Gastrocnemius medialis (tissue), 4 donors: ENCODE measurements around the gene SPTBN2. TPM values are rescaled to one million over a fixed set of nuclear protein-coding genes. Genes with fewer than 3 reads are reported as not detected.
"Not testable (repeated sequence)": the region's sequence is repeated elsewhere in the genome, so short reads cannot be mapped to it uniquely, and the experiment has no call there.

Source experiments
- ATAC-seq, 2 donors: fragments of 150-250 bp; one replicate each; pipeline ENCODE4 v1.9.1; 2016
- DNase-seq, 2 donors: peaks; one replicate each; pipeline ENCODE4 v3.0.0-alpha.2; 2019
- H3K27ac ChIP-seq, 4 donors: fragments of 200-600 bp; sonication (generic); 1 replicate in 1 of 4; 2 replicates in 3 of 4; pipeline ENCODE4 v1.5.1; 2016 to 2018; ENCODE audit warnings: mild to moderate bottlenecking in 2 of 4, moderate library complexity in 1 of 4
- H3K27me3 ChIP-seq, 3 donors: fragments of 200-600 bp; sonication (generic) in 2 of 3; 1 replicate in 1 of 3; 2 replicates in 2 of 3; pipeline versions ENCODE4 v1.5.1 to v1.6.0; 2016 to 2019; ENCODE audit warnings: mild to moderate bottlenecking in 1 of 3, moderate library complexity in 1 of 3
- H3K36me3 ChIP-seq, 2 donors: fragments of 200-600 bp; sonication (generic) in 1 of 2; one replicate each; pipeline ENCODE4 v1.5.1; 2017 to 2018
- H3K4me1 ChIP-seq, 2 donors: fragments of 200-600 bp; sonication (generic) in 1 of 2; one replicate each; pipeline ENCODE4 v1.5.1; 2016 to 2017; ENCODE audit warnings: mild to moderate bottlenecking in 2 of 2
- H3K4me3 ChIP-seq, 4 donors: fragments of 200-600 bp; sonication (generic) in 3 of 4; 1 replicate in 1 of 4; 2 replicates in 3 of 4; pipeline ENCODE4 v1.5.1; 2016 to 2019; ENCODE audit warnings: mild to moderate bottlenecking in 2 of 4
- H3K9me3 ChIP-seq, 3 donors: fragments of 200-600 bp; sonication (generic) in 2 of 3; 1 replicate in 1 of 3; 2 replicates in 2 of 3; pipeline ENCODE4 v1.5.1; 2016 to 2019
- POLR2A ChIP-seq, 2 donors: fragments of 450-650 bp; IDR thresholded peaks; one replicate each; pipeline ENCODE4 v1.6.1; 2017; ENCODE audit warnings: antibody characterized with exemption in 2 of 2, mild to moderate bottlenecking in 2 of 2, moderate library complexity in 2 of 2
- in situ Hi-C, 4 donors: fragments of 200-750 bp; cut with MboI; loops; one replicate each; pipeline versions ENCODE4 v1.15.0 to v1.8.0; 2017; ENCODE audit warnings: low sequenced_read_pairs in 4 of 4
- intact Hi-C: fragments of 100-400 bp; cut with DNase I; formaldehyde crosslinking; loops from one replicate; pipeline ENCODE4 v1.15.1; 2023; ENCODE audit warnings: low total_unique reads
- total RNA-seq, 4 donors: library from RNA; depleted of rRNA; stranded (reverse); fragments of >200 nt; gene quantifications; one replicate each; pipeline versions ENCODE4 v1.1.0 to v1.2.3, GENCODE V29; 2016
- TF ChIP-seq, protein P1 (sequence below), 5 experiments: fragments of 450-650 bp in 3 of 5; fragments of 200-600 bp in 2 of 5; sonication (generic) in 2 of 5; IDR thresholded peaks in 4 of 5; conservative IDR thresholded peaks in 1 of 5; 1 replicate in 4 of 5; 2 replicates in 1 of 5; pipeline ENCODE4 v1.5.1; 2016 to 2019; ENCODE audit warnings: antibody characterized with exemption in 5 of 5, mild to moderate bottlenecking in 3 of 5, moderate library complexity in 3 of 5

SPTBN2 gene
- total RNA-seq, 4 donors from 2014 or later, result 0.40 to 1.5 (median 1.0) TPM

DNA sequence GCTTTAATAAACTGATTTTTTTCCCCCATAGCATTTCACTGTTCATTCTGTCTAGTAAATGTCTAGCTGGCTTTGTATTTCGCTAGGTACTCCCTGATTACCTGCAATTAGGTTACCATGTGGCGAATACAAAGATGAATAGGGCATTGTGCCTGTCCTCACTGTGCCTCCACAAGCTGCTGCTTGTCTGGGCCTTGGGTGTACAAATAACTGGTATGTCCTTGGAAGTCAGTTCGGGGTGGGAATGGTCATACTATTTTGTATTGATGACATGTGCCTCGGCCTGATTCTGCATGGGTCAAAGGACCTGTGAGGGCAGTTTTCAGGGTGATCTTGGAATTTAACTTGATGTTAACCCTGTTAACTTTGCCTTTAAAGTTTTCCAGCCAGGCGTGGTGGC is 79.1 kb downstream of the SPTBN2 start:
- no peaks in the 10 kb centered on the region for H3K27me3 ChIP-seq
- H3K4me3 ChIP-seq, result no peak overlapping the region
- H3K36me3 ChIP-seq, result peaks cover 0 to 36% of the 10 kb centered on the region in 2 donors
- TF ChIP-seq, protein P1, sequence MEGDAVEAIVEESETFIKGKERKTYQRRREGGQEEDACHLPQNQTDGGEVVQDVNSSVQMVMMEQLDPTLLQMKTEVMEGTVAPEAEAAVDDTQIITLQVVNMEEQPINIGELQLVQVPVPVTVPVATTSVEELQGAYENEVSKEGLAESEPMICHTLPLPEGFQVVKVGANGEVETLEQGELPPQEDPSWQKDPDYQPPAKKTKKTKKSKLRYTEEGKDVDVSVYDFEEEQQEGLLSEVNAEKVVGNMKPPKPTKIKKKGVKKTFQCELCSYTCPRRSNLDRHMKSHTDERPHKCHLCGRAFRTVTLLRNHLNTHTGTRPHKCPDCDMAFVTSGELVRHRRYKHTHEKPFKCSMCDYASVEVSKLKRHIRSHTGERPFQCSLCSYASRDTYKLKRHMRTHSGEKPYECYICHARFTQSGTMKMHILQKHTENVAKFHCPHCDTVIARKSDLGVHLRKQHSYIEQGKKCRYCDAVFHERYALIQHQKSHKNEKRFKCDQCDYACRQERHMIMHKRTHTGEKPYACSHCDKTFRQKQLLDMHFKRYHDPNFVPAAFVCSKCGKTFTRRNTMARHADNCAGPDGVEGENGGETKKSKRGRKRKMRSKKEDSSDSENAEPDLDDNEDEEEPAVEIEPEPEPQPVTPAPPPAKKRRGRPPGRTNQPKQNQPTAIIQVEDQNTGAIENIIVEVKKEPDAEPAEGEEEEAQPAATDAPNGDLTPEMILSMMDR (IDR thresholded peaks at IDR 0.05 in 4 of 5, conservative IDR thresholded peaks at IDR 0.05 in 1 of 5), result no peak
- no peak for TF ChIP-seq POLR2A (IDR thresholded peaks at IDR 0.05)
- H3K27ac ChIP-seq, result no peak overlapping the region
- peaks cover 16 to 21% of the 10 kb centered on the region in 2 donors for H3K4me1 ChIP-seq
- DNase-seq (no peak), ATAC-seq (no peak)
- no peaks in the 10 kb centered on the region for H3K9me3 ChIP-seq
- intact Hi-C loops (no loop called here), in situ Hi-C loops (no loop called here)

DNA sequence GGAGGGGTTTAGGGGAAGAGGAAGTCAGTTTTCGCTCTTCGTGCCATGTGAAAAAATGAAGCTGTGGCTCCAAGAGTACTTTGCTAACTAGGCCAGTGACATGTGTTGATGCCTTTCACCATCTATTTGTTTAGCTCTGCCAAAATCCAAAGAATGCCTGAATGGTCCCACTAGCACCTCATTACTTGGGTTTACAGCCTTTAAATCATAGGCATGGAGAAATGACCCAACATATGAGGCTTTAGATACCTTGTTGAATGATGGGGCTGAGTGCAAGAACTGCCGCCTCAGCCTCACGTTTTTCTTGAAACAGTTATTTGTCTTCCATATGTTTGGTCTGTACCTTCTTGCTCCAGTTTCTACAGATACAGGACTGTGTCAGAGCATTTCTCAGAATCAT is 82.2 kb downstream of the SPTBN2 start:
- H3K4me1 ChIP-seq, result peaks cover 47 to 51% of the 10 kb centered on the region in 2 donors
- peaks cover 0 to 52% of the 10 kb centered on the region in 2 donors for H3K36me3 ChIP-seq
- ATAC-seq (no peak), DNase-seq (no peak)
- H3K27me3 ChIP-seq, result no peaks in the 10 kb centered on the region
- no peak for TF ChIP-seq POLR2A (IDR thresholded peaks at IDR 0.05)
- TF ChIP-seq, protein P1 (IDR thresholded peaks at IDR 0.05 in 4 of 5, conservative IDR thresholded peaks at IDR 0.05 in 1 of 5), result no peak
- no peaks in the 10 kb centered on the region for H3K9me3 ChIP-seq
- H3K4me3 ChIP-seq, result no peak overlapping the region
- peak overlapping the region in 1 of 4 donors; percentile 19 for H3K27ac ChIP-seq
- in situ Hi-C loops (no loop called here), intact Hi-C loops (no loop called here)

DNA sequence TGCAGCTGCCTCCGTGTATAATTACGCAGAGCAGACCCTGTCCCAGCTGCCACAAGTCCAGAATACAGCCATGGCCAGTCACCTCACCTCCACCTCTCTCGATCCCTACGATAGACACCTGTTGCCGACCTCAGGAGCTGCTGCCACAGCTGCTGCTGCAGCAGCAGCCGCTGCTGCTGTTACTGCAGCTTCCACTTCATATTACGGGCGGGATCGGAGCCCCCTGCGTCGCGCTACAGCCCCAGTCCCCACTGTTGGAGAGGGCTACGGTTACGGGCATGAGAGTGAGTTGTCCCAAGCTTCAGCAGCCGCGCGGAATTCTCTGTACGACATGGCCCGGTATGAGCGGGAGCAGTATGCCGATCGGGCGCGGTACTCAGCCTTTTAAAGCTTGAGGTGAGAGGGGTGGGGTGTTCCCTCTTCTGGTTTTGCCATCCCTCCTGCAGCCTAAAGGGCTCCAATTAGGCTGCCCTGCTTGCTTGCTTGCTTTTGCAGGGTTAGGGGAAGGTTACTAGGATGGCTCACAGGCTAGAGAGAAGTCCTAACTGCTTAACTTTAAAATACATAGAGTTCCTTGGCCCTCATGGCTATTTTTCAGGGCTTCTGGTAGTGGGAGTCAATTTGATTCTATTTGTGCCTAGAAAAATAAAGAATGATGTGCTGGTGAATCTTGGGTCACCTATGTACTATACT is 85.1 kb downstream of the SPTBN2 start:
- H3K9me3 ChIP-seq, result no peaks in the 10 kb centered on the region
- no peak for DNase-seq
- TF ChIP-seq, protein P1 (IDR thresholded peaks at IDR 0.05 in 4 of 5, conservative IDR thresholded peaks at IDR 0.05 in 1 of 5), result no peak
- TF ChIP-seq POLR2A (IDR thresholded peaks at IDR 0.05), result no peak
- ATAC-seq, result no peak
- intact Hi-C loops, result no loop called here
- H3K36me3 ChIP-seq, result peaks cover 0 to 61% of the 10 kb centered on the region in 2 donors
- no peaks in the 10 kb centered on the region for H3K27me3 ChIP-seq
- H3K27ac ChIP-seq, result peak overlapping the region in 1 of 4 donors; percentile 5
- in situ Hi-C loops, result no loop called here
- peaks cover 73 to 77% of the 10 kb centered on the region in 2 donors for H3K4me1 ChIP-seq
- H3K4me3 ChIP-seq, result peak overlapping the region; percentile 14 to 90 (median 28)

DNA sequence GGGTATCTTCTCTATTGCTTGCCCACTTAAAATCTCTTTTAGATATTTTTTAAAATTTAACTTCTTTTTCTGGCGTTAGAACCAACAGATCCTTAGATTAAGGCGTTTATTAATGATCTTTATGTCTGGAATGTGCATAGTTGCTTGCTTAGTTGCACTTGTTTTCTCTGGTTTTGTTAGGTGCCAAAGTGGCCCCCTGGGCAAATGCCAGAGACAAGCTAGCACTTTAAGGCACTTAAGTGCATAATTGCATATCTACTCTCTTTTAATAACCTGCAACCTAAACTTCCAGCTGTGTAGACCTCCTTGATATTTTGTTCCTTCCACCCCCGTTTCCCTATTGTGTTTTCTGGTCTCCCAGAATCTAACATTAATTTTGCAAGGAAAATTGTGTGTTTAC is 87.2 kb downstream of the SPTBN2 start:
- TF ChIP-seq, protein P1 (IDR thresholded peaks at IDR 0.05 in 4 of 5, conservative IDR thresholded peaks at IDR 0.05 in 1 of 5), result no peak
- TF ChIP-seq POLR2A (IDR thresholded peaks at IDR 0.05), result no peak
- peak overlapping the region; percentile 26 to 90 (median 84) for H3K4me3 ChIP-seq
- in situ Hi-C loops, result no loop called here
- H3K9me3 ChIP-seq, result no peaks in the 10 kb centered on the region
- DNase-seq, result no peak
- no peaks in the 10 kb centered on the region for H3K27me3 ChIP-seq
- intact Hi-C loops, result no loop called here
- H3K4me1 ChIP-seq, result peaks cover 83 to 85% of the 10 kb centered on the region in 2 donors
- no peak for ATAC-seq
- H3K27ac ChIP-seq, result peak overlapping the region; percentile 90 to 94 (median 92)
- H3K36me3 ChIP-seq, result peaks cover 0 to 44% of the 10 kb centered on the region in 2 donors

DNA sequence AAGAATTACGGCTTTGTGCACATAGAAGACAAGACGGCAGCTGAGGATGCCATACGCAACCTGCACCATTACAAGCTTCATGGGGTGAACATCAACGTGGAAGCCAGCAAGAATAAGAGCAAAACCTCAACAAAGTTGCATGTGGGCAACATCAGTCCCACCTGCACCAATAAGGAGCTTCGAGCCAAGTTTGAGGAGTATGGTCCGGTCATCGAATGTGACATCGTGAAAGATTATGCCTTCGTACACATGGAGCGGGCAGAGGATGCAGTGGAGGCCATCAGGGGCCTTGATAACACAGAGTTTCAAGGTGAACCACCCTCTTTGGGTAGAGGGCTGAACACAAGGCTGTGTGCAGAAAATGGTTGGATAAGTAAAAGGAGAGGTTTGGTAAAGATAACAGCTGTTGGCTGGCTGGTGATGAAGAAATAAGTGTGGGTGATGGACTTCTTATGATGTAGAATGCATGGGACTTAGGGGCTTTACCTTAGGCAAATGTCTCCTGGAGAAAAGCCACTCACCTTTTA is 89.1 kb downstream of the SPTBN2 start:
- intact Hi-C loops, result loop anchor here (5.0 kb wide), 1 partner anchor 173 kb away; the partner anchor contains the start of gene PELI3
- DNase-seq, H3K9me3 ChIP-seq, in situ Hi-C loops, ATAC-seq, H3K27me3 ChIP-seq: not testable (repeated sequence)
- peaks cover 0 to 25% of the 10 kb centered on the region in 2 donors for H3K36me3 ChIP-seq
- peak overlapping the region; percentile 26 to 90 (median 84) for H3K4me3 ChIP-seq
- H3K4me1 ChIP-seq, result peaks cover 64 to 71% of the 10 kb centered on the region in 2 donors
- H3K27ac ChIP-seq, result peak overlapping the region; percentile 90 to 94 (median 92)
